Panc1 (cell line): ENCODE data around the gene MSMP. TPM values are rescaled to one million over a fixed set of nuclear protein-coding genes. Genes with fewer than 3 reads are reported as not detected.

Experiments
- ATAC-seq: fragments of 200-7000 bp; cut with Tn5 transposase; 2 replicates; pipeline ENCODE4 v1.9.1; 2020; ENCODE audit warnings: mild to moderate bottlenecking, moderate library complexity
- BruUV-seq: library from RNA; stranded (reverse); fragments of 400-500 nt; replicated peaks from 2 replicates; lab custom pipeline; 2021; lab: Mats Ljungman, UMichigan
- CTCF ChIA-PET: fragments of 300-600 bp; sonication (Branson Sonifier 250); formaldehyde crosslinking; loops from one replicate; lab custom pipeline; 2022; ENCODE audit warnings: antibody characterized with exemption; lab: Charles Lee
- POLR2A ChIA-PET: fragments of 300-600 bp; sonication (Branson Sonifier 250); formaldehyde crosslinking; loops from one replicate; lab custom pipeline; 2022; ENCODE audit warnings: antibody characterized with exemption; lab: Charles Lee
- DNase-seq: peaks from one replicate; pipeline ENCODE4 v3.0.0-alpha.2; 2010; ENCODE audit warnings: low read depth, low spot score
- H3K27ac ChIP-seq: 2 replicates; pipeline ENCODE4 v1.5.1; 2011; ENCODE audit warnings: mild to moderate bottlenecking, low read length, inconsistent platforms
- H3K27me3 ChIP-seq: fragments of 200-500 bp; sonication (Bioruptor generic); 2 replicates; pipeline ENCODE4 v1.6.0; 2014; ENCODE audit warnings: low read length, inconsistent platforms; ENCODE audit not compliant: control insufficient read depth, insufficient read depth
- H3K36me3 ChIP-seq: fragments of 200-500 bp; sonication (Bioruptor generic); 2 replicates; pipeline ENCODE4 v1.5.1; 2014; ENCODE audit warnings: inconsistent platforms, mild to moderate bottlenecking, low read length, moderate library complexity; ENCODE audit not compliant: control insufficient read depth, insufficient read depth
- H3K4me1 ChIP-seq: 2 replicates; pipeline ENCODE4 v1.5.1; 2011; ENCODE audit warnings: inconsistent platforms, mild to moderate bottlenecking, low read length, moderate library complexity; ENCODE audit not compliant: control insufficient read depth, insufficient read depth
- H3K4me3 ChIP-seq, 2 experiments: 2 replicates each; pipeline ENCODE4 v1.5.1; 2011 to 2012; ENCODE audit warnings: low read depth in 2 of 2, low read length in 2 of 2, mild to moderate bottlenecking in 2 of 2, inconsistent platforms in 1 of 2, moderate library complexity in 1 of 2
- H3K9me3 ChIP-seq: fragments of 200-500 bp; sonication (Bioruptor generic); 2 replicates; pipeline ENCODE4 v1.5.1; 2014; ENCODE audit warnings: low read depth, mild to moderate bottlenecking, inconsistent platforms, low read length, moderate library complexity; ENCODE audit not compliant: control insufficient read depth, insufficient read depth
- CTCF ChIP-seq: fragments of 450-650 bp; IDR thresholded peaks from 2 replicates; pipeline ENCODE4 v1.5.1; 2017; ENCODE audit warnings: mild to moderate bottlenecking
- POLR2AphosphoS5 ChIP-seq: IDR thresholded peaks from 2 replicates; pipeline ENCODE4 v1.6.1; 2012; ENCODE audit warnings: mild to moderate bottlenecking, low read depth, low read length, moderate library complexity
- REST ChIP-seq, 2 experiments: IDR thresholded peaks; 2 replicates each; pipeline ENCODE4 v1.6.1; 2011 to 2012; ENCODE audit warnings: low read depth in 2 of 2, control low read depth in 1 of 2, low read length in 1 of 2, mild to moderate bottlenecking in 1 of 2, moderate library complexity in 1 of 2; ENCODE audit not compliant: insufficient read depth in 1 of 2
- SIN3A ChIP-seq: IDR thresholded peaks from 2 replicates; pipeline ENCODE4 v1.6.1; 2012; ENCODE audit warnings: low read depth, mild to moderate bottlenecking, low read length, moderate library complexity, borderline replicate concordance; ENCODE audit not compliant: insufficient read depth
- TCF7L2 ChIP-seq: IDR thresholded peaks from 2 replicates; pipeline ENCODE4 v1.6.1; 2011; ENCODE audit warnings: mild to moderate bottlenecking, low read depth, low read length, inconsistent platforms
- in situ Hi-C: cut with HindIII; loops from 2 replicates; pipeline ENCODE4 v1.10.0; 2016; ENCODE audit warnings: low sequenced_read_pairs, low pct_unique_long_range_greater_than_20kb
- intact Hi-C: fragments of 100-400 bp; cut with micrococcal nuclease; formaldehyde crosslinking; loops from one replicate; pipeline ENCODE4 v1.10.0; 2022; ENCODE audit not compliant: unreplicated experiment
- total RNA-seq: library from RNA; stranded (reverse); gene quantifications from one replicate; pipeline ENCODE4 v1.2.1, GENCODE V29; 2021; ENCODE audit not compliant: unreplicated experiment

MSMP gene
- total RNA-seq, 1 experiment from 2014 or later, result 1.4 TPM

- Histone ChIP-seq H3K27me3 (no peaks in the 10 kb centered on the region), H3K4me3 (peak overlapping the region; percentile 75 to 92), H3K9me3 (no peaks in the 10 kb centered on the region), H3K27ac (peak overlapping the region; percentile 88), H3K36me3 (no peaks in the 10 kb centered on the region), H3K4me1 (peaks cover 22% of the 10 kb centered on the region)
- ChIA-PET CTCF (interaction anchor here (0.5 kb wide), 1 partner anchor 10 kb away, joined by 3 read pairs; no protein-coding TSS in a partner anchor), POLR2A (no interaction called here)
- TF ChIP-seq SIN3A, result no peak
- TF ChIP-seq REST (IDR thresholded peaks at IDR 0.05; ENCODE audit: insufficient read depth in 1 of 2, low read depth in 2 of 2, low read length in 1 of 2), result no peak
- no peak for TF ChIP-seq CTCF
- no peak for TF ChIP-seq TCF7L2
- TF ChIP-seq POLR2AphosphoS5, result no peak
- ATAC-seq (no peak), DNase-seq (no peak)
- no TSS peak for BruUV-seq
- in situ Hi-C loops, result no loop called here
- intact Hi-C loops, result no loop called here
Measured at GRCh38 chr9:35757892-35758275, 3.8 kb upstream of the MSMP start.

GRCh38 chr9:35757226-35757891 is 3.3 kb upstream of the MSMP start:
- peak overlapping the region; percentile 75 to 92 for H3K4me3 ChIP-seq
- TF ChIP-seq TCF7L2 (no peak), SIN3A (no peak)
- DNase-seq (no peak), ATAC-seq (peak; percentile 85)
- no peaks in the 10 kb centered on the region for H3K9me3 ChIP-seq
- H3K27me3 ChIP-seq, result no peaks in the 10 kb centered on the region
- CTCF ChIA-PET, result interaction anchor here (0.5 to 1.0 kb wide), 4 partner anchors 10 to 70 kb away, joined by 3 to 10 read pairs (median 4); no protein-coding TSS in a partner anchor
- peaks cover 22% of the 10 kb centered on the region for H3K4me1 ChIP-seq
- in situ Hi-C loops, result no loop called here
- H3K27ac ChIP-seq, result peak overlapping the region; percentile 88
- no TSS peak for BruUV-seq
- POLR2A ChIA-PET, result interaction anchor here (0.6 to 1.1 kb wide), 2 partner anchors 20 to 267 kb away, joined by 4 to 9 read pairs; no protein-coding TSS in a partner anchor
- intact Hi-C loops, result no loop called here
- H3K36me3 ChIP-seq, result no peaks in the 10 kb centered on the region
